Suprapubic skin (tissue), 4 donors: ENCODE data around the gene TXNL4A. TPM values are rescaled to one million over a fixed set of nuclear protein-coding genes. Genes with fewer than 3 reads are reported as not detected.
"Not testable (repeated sequence)": the region's sequence is repeated elsewhere in the genome, so short reads cannot be mapped to it uniquely, and the experiment has no call there.

Experiments used
- DNase-seq, 2 donors: peaks; one replicate each; pipeline ENCODE4 v3.0.0-alpha.2; 2019; ENCODE audit warnings: low spot score in 2 of 2
- H3K27ac ChIP-seq: fragments of 200-600 bp; sonication (generic); one replicate; pipeline ENCODE4 v1.5.1; 2019
- H3K27me3 ChIP-seq: fragments of 200-600 bp; sonication (generic); one replicate; pipeline ENCODE4 v1.5.1; 2019
- H3K36me3 ChIP-seq: fragments of 200-600 bp; sonication (generic); one replicate; pipeline ENCODE4 v1.5.1; 2019
- H3K4me1 ChIP-seq: fragments of 200-600 bp; sonication (generic); one replicate; pipeline ENCODE4 v1.5.1; 2019
- H3K4me3 ChIP-seq: fragments of 200-600 bp; sonication (generic); one replicate; pipeline ENCODE4 v1.5.1; 2019; ENCODE audit warnings: mild to moderate bottlenecking
- H3K9me3 ChIP-seq: fragments of 200-600 bp; sonication (generic); one replicate; pipeline ENCODE4 v1.5.1; 2019
- EP300 ChIP-seq: sonication (generic); formaldehyde crosslinking; IDR thresholded peaks from one replicate; pipeline ENCODE4 v1.6.1; 2017; ENCODE audit warnings: antibody characterized with exemption
- POLR2A ChIP-seq, 2 donors: fragments of 450-650 bp; IDR thresholded peaks; one replicate each; pipeline ENCODE4 v1.6.1; 2017; ENCODE audit warnings: antibody characterized with exemption in 2 of 2, mild to moderate bottlenecking in 2 of 2, moderate library complexity in 2 of 2
- POLR2AphosphoS5 ChIP-seq, 3 donors: sonication (generic); formaldehyde crosslinking; IDR thresholded peaks; one replicate each; pipeline ENCODE4 v1.6.1; 2017; ENCODE audit warnings: antibody characterized with exemption in 3 of 3
- WGBS: methylation state at CpG from one replicate; pipeline ENCODE4 v1.1.5; 2018; 5-methylcytosine and 5-hydroxymethylcytosine counted together
- total RNA-seq, 4 donors: library from RNA; depleted of rRNA; stranded (reverse); fragments of >200 nt; gene quantifications; one replicate each; pipeline ENCODE4 v1.1.0, GENCODE V29; 2016
- TF ChIP-seq, protein P1 (sequence below), 2 donors: fragments of 200-600 bp in 1 of 2; fragments of 450-650 bp in 1 of 2; sonication (generic) in 1 of 2; IDR thresholded peaks; one replicate each; pipeline ENCODE4 v1.5.1; 2016 to 2019; ENCODE audit warnings: antibody characterized with exemption in 2 of 2, mild to moderate bottlenecking in 1 of 2, moderate library complexity in 1 of 2

Gene TXNL4A
- total RNA-seq, 4 donors from 2014 or later: 20.6 to 35.0 (median 24.6) TPM

DNA sequence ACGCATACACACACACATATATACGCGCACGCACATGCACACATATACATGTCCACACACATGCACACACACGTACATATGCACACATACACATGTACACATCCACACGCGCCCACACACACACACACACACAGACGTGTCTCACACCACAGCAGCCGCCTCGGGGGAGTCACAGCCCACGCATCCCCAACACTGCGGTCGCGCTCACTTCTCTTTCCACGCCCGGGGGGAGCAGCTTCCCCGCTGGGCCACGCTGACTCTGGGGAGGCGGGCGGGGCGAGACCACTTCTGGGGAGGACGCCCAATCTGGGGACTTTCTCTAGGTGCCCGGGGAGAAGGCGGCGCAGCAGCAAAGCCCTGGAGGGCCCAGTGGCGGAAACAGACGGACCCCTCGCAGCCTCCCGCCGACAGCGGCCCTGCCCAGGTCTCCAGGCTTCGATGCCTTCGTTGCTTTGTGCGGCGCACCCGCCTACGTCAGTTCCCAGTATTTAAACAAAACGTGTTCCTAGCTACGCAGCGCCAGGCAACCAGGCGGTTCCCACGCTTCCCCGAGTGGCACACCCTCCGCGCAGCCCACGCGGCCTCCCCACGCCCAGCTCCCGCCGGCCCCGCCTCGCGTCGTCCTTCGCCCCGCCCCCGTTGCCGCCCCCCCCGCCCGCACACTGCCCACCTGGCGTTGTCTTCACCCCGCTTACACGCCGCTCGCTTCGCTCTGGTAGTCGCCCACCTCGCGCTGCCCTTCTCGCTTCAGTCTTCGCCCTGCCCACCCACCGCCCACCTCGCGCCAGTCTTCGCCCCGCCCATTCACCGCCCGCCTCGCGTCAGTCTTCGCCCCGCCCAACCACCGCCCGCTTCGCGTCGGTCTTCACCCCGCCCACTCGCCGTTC is 45.1 kb upstream of the TXNL4A start:
- H3K27ac ChIP-seq: peak overlapping the region; percentile 95
- H3K4me1 ChIP-seq: peaks cover 18% of the 10 kb centered on the region
- no peaks in the 10 kb centered on the region for H3K9me3 ChIP-seq
- peak overlapping the region; percentile 58 for H3K4me3 ChIP-seq
- TF ChIP-seq POLR2AphosphoS5 (IDR thresholded peaks at IDR 0.05) (peak in 1 of 3 donors; percentile 46), EP300 (no peak)
- H3K27me3 ChIP-seq: no peaks in the 10 kb centered on the region
- peaks cover 14% of the 10 kb centered on the region for H3K36me3 ChIP-seq
- WGBS: 10% methylated on average over 33 of the region's 90 CpGs
- peak in 1 of 2 donors; percentile 93 for DNase-seq

DNA sequence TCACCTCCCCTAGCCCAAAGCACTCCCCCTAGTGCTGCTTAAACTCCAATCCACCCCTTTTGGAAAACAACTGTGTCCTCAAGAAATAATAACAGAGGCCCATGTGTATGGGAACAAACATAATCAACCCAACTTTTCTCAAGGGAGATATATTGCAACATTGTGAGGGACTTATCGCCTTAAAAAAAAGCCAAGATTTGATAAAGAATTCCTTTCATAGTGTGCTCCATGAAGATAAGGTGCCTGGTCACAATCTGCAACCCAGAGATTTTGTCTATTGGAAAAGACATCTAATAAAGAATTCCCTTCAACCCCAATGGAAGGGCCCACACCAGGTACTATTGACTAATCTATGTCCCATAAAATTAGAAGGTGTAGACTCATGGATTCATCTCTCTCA is 41.3 kb upstream of the TXNL4A start:
- no peaks in the 10 kb centered on the region for H3K27me3 ChIP-seq
- peaks cover 20% of the 10 kb centered on the region for H3K9me3 ChIP-seq
- no peak for DNase-seq
- no peak overlapping the region for H3K27ac ChIP-seq
- 96% methylated on average over 1 of the region's 1 CpG for WGBS
- TF ChIP-seq EP300 (no peak), POLR2A (IDR thresholded peaks at IDR 0.05) (no peak), POLR2AphosphoS5 (IDR thresholded peaks at IDR 0.05) (no peak)
- TF ChIP-seq, protein P1, sequence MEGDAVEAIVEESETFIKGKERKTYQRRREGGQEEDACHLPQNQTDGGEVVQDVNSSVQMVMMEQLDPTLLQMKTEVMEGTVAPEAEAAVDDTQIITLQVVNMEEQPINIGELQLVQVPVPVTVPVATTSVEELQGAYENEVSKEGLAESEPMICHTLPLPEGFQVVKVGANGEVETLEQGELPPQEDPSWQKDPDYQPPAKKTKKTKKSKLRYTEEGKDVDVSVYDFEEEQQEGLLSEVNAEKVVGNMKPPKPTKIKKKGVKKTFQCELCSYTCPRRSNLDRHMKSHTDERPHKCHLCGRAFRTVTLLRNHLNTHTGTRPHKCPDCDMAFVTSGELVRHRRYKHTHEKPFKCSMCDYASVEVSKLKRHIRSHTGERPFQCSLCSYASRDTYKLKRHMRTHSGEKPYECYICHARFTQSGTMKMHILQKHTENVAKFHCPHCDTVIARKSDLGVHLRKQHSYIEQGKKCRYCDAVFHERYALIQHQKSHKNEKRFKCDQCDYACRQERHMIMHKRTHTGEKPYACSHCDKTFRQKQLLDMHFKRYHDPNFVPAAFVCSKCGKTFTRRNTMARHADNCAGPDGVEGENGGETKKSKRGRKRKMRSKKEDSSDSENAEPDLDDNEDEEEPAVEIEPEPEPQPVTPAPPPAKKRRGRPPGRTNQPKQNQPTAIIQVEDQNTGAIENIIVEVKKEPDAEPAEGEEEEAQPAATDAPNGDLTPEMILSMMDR (IDR thresholded peaks at IDR 0.05): no peak
- H3K4me1 ChIP-seq: peaks cover 6% of the 10 kb centered on the region
- peaks cover 7% of the 10 kb centered on the region for H3K36me3 ChIP-seq
- no peak overlapping the region for H3K4me3 ChIP-seq

DNA sequence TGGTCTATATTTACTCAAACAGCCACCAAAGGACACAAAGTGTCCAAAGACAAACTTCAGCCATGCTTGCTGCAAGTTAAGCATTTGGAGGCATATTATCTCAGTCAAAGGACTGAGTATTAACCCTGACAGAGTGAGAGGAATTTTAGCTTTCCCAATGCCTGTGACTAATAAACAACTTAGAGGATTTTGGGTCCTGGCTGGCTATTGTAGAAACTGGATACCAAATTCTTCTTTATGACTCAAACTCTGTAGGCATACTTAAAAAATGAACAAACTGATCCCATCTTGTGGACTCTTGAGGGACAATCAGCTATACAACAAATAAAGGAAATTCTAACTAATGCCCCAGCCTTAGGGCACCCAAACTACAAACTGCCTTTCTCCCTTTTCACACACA is 39.4 kb upstream of the TXNL4A start:
- H3K27me3 ChIP-seq, H3K4me1 ChIP-seq, H3K4me3 ChIP-seq, DNase-seq, H3K36me3 ChIP-seq, H3K27ac ChIP-seq: not testable (repeated sequence)
- H3K9me3 ChIP-seq: peaks cover 36% of the 10 kb centered on the region

DNA sequence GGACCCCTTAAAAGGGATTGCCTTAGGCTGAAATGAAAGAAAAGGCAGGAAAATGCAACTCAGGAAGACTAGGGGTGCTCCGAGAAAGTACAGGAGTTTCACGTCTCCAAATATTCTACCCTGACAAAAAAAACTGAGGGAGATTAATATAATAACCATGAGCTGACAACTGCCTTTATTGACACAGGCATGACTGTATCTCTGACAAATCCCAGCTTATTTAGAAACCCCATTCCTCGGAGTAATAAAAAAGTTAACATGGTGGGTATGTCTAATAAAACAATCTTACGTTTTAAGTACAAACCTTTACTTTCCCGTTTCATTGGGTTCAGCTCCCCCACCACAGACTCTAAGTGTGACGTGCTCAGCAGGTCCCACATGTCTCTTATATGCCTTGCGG is 38.0 kb upstream of the TXNL4A start:
- Histone ChIP-seq H3K4me1 (no peaks in the 10 kb centered on the region), H3K27ac (no peak overlapping the region), H3K27me3 (no peaks in the 10 kb centered on the region), H3K4me3 (no peak overlapping the region), H3K36me3 (peaks cover 7% of the 10 kb centered on the region), H3K9me3 (peaks cover 49% of the 10 kb centered on the region)
- 95% methylated on average over 7 of the region's 7 CpGs for WGBS
- TF ChIP-seq POLR2AphosphoS5 (IDR thresholded peaks at IDR 0.05): no peak
- no peak for TF ChIP-seq EP300
- TF ChIP-seq, protein P1 (IDR thresholded peaks at IDR 0.05): no peak
- no peak for TF ChIP-seq POLR2A (IDR thresholded peaks at IDR 0.05)
- no peak for DNase-seq

DNA sequence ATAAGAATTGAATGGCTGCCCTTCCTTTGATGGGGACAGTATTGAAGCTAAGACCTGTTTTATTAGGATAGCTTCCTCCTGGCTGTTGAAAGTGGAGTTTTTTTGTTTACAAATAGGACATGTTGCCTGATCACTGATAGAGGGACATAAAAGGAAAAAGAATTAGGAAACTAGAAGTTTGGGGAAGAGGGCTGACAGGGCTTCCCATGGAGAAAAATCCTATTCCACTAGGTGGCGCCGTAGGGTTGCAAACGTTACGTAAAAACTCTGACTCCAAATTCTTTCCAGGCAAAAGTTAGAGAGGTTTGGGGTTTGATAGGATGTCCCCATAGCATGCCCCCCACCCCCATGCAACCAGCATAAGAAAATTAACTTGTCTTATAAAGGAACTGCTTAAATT is 34.8 kb upstream of the TXNL4A start:
- 62% methylated on average over 4 of the region's 4 CpGs for WGBS
- no peaks in the 10 kb centered on the region for H3K27me3 ChIP-seq
- H3K36me3 ChIP-seq: peaks cover 7% of the 10 kb centered on the region
- DNase-seq: no peak
- TF ChIP-seq, protein P1 (IDR thresholded peaks at IDR 0.05): no peak
- TF ChIP-seq POLR2A (IDR thresholded peaks at IDR 0.05) (no peak), EP300 (no peak), POLR2AphosphoS5 (IDR thresholded peaks at IDR 0.05) (no peak)
- no peak overlapping the region for H3K4me3 ChIP-seq
- H3K27ac ChIP-seq: no peak overlapping the region
- peaks cover 66% of the 10 kb centered on the region for H3K9me3 ChIP-seq
- no peaks in the 10 kb centered on the region for H3K4me1 ChIP-seq

DNA sequence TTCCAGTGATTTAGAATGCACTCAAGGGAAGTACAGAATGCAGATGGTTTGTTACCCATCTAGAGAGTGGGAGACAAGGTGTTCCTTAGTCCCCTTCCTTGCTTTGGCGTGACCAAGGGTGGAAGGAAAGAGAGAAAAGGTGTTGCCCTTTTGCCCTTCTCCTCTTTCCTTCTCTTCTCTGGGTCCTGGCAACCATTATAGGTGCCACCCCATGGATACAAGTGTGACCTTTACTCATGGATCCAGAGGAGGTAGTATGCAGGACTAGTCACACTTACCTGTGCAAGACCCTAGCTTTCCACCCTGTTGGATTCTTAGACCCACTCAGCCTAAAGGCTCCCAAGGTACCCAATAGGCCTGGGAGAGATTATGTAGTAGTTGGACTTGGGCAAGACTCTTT is 34.2 kb upstream of the TXNL4A start:
- peaks cover 66% of the 10 kb centered on the region for H3K9me3 ChIP-seq
- no peak for TF ChIP-seq POLR2AphosphoS5 (IDR thresholded peaks at IDR 0.05)
- no peak for TF ChIP-seq POLR2A (IDR thresholded peaks at IDR 0.05)
- TF ChIP-seq, protein P1 (IDR thresholded peaks at IDR 0.05): no peak
- TF ChIP-seq EP300: no peak
- H3K4me1 ChIP-seq: no peaks in the 10 kb centered on the region
- H3K4me3 ChIP-seq: no peak overlapping the region
- no peaks in the 10 kb centered on the region for H3K27me3 ChIP-seq
- H3K36me3 ChIP-seq: peaks cover 7% of the 10 kb centered on the region
- 25% methylated on average over 1 of the region's 1 CpG for WGBS
- H3K27ac ChIP-seq: no peak overlapping the region
- no peak for DNase-seq
